NCI-H446 (cell line): ENCODE data around the gene KCTD3.

Experiments used
- DNase-seq, 2 experiments: peaks; one replicate each; lab custom pipeline; 2025; lab: John Stamatoyannopoulos, UW

KCTD3 gene

DNA sequence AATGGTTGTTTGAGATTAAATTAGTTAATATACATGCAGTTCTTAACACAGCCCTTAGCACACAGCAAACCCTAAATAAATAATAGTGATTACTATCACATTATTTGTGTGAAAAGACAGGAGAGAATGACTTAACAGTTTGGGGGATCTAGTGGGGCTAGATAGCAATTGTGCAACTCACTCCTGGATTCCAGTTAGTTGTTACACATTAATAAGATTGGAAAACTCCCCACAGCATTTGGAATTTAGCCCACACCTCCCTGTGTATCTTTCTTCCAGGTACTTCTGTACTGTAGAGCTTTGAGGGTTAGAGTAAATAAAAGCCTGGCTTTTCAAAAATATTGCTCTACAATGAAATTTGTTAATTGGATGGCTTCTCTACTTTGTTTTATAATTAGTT is 93.2 kb downstream of the KCTD3 start:
- DNase-seq, result no peak

DNA sequence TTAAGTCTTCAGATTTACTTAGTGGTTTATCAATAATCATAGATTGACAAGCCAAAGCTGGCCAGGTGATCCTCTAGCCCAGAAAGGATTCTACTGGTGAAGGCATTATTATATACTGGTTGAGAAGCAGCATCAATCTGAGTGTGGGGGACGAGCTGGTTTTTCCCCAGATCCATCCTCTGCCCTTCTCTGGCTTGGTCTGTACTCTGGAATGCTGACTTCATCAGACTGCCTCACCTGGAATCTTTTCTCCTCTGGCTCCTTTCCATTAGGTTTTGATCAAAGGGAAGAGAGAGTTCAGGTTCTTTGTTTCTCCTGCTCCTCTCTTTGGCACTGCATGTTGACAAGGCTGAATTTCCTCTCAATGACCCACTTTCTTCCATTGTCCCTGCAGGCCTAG is 93.9 kb downstream of the KCTD3 start:
- no peak for DNase-seq

DNA sequence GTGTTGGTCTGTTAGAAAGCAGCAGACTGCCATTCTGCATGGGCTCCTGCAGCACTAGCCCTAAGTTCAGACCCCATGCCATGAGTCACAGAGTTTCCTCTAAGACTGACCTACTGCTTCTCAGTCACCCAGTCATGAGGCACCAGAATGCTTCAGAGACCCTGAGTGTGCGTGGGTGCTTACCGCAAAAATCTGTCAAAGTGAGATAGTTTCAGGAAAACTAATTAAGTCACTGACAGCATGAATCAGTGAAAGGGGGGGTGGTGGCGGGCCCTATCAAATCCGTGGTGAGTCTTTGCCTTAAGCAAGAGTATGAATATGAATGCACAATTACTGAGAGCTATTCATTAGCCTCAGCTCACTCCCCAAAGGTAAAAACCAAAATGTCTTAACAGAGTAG is 98.1 kb downstream of the KCTD3 start:
- DNase-seq, result no peak

DNA sequence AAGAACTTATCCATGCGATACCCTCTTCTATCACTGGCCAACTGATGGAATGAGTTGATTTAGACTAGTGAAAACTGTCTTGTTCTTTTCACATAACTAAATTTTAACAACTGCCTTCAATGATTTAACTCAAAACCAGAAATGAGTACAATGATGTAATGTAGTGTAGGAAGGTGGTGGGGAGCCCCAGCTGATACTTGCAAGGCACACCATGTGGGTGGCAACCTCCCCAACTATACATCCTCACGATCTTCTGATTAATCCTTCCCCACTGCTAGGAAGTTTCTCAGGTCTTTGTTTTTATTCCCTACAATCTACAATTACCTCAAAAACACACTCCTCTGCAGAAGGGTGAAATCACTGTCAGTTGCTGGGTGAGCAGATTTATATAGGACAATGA is 100.7 kb downstream of the KCTD3 start:
- no peak for DNase-seq

GRCh38 chr1:215669806-215670491 is 102.8 kb downstream of the KCTD3 start:
- DNase-seq, result no peak
